Measurements from ENCODE around the gene GRIN1. TPM values are rescaled to one million over a fixed set of nuclear protein-coding genes. Genes with fewer than 3 reads are reported as not detected.

The GRIN1 gene
- total RNA-seq, 1 experiment from 2014 or later: 0.52 TPM

DNA sequence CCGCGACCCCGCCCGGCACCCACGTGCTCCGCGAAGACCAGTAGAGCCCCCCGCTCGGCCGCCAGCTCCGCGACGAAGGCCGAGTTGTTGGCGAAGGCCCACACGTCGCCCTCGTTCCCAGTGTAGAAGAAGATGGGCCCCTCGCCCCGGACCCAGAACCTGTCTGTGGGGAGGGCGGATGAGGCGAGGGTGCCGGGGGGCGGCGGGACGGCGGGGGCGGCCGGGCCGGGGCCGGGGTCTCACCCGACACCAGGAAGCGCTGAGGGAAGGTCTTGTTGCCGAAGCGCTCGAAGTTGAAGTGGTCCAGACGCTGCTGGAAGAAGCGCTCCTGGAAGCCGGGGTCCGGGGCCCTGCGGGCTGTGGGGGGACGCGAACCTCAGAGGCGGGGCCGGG lies 24.7 kb upstream of the GRIN1 start:
- POLR2A ChIA-PET (ENCODE audit: low non-redundant PET): no interaction called here
- intact Hi-C loops (cut with micrococcal nuclease; ENCODE audit: unreplicated experiment): no loop called here
- H3K27me3 ChIP-seq (replicated peaks; ENCODE audit: insufficient read depth, low read depth, low read length, poor library complexity): no peaks in the 10 kb centered on the region
- TF ChIP-seq CTCF (conservative IDR thresholded peaks at IDR 0.05; ENCODE audit: low read depth, low read length) (no peak), EZH2 (IDR thresholded peaks at IDR 0.05; ENCODE audit: borderline replicate concordance, low read depth, low read length, poor library complexity, severe bottlenecking) (no peak)
- H3K36me3 ChIP-seq (ENCODE audit: insufficient read depth, low read length, poor library complexity, severe bottlenecking): peaks cover 20% of the 10 kb centered on the region
- peaks cover 7% of the 10 kb centered on the region for H3K4me1 ChIP-seq (ENCODE audit: insufficient read depth, low read length, poor library complexity, severe bottlenecking)
- no TSS peak for BruUV-seq (replicated peaks)
- CTCF ChIA-PET: no interaction called here
- H3K9me3 ChIP-seq (ENCODE audit: low read depth, low read length, poor library complexity, severe bottlenecking): no peaks in the 10 kb centered on the region
- peak overlapping the region; percentile 67 for H3K27ac ChIP-seq (ENCODE audit: low read depth, low read length, poor library complexity, severe bottlenecking)
- peak overlapping the region; percentile 63 for H3K4me3 ChIP-seq (ENCODE audit: low read depth, low read length, poor library complexity, severe bottlenecking)
- no peak for DNase-seq (ENCODE audit: low spot score)

- no TSS peak for BruUV-seq (replicated peaks)
- no peak for TF ChIP-seq CTCF (conservative IDR thresholded peaks at IDR 0.05; ENCODE audit: low read depth, low read length)
- no peak for TF ChIP-seq EZH2 (IDR thresholded peaks at IDR 0.05; ENCODE audit: borderline replicate concordance, low read depth, low read length, poor library complexity, severe bottlenecking)
- H3K4me1 ChIP-seq (ENCODE audit: insufficient read depth, low read length, poor library complexity, severe bottlenecking): peaks cover 7% of the 10 kb centered on the region
- H3K36me3 ChIP-seq (ENCODE audit: insufficient read depth, low read length, poor library complexity, severe bottlenecking): peaks cover 20% of the 10 kb centered on the region
- ChIA-PET POLR2A (ENCODE audit: low non-redundant PET) (no interaction called here), CTCF (no interaction called here)
- peak within 1 kb of the TSS; percentile 63 for H3K4me3 ChIP-seq (ENCODE audit: low read depth, low read length, poor library complexity, severe bottlenecking)
- DNase-seq (ENCODE audit: low spot score): peak; percentile 68
- H3K27me3 ChIP-seq (replicated peaks; ENCODE audit: insufficient read depth, low read depth, low read length, poor library complexity): no peaks in the 10 kb centered on the region
- H3K27ac ChIP-seq (ENCODE audit: low read depth, low read length, poor library complexity, severe bottlenecking): peak within 1 kb of the TSS; percentile 67
- H3K9me3 ChIP-seq (ENCODE audit: low read depth, low read length, poor library complexity, severe bottlenecking): no peaks in the 10 kb centered on the region
- intact Hi-C loops (cut with micrococcal nuclease; ENCODE audit: unreplicated experiment): loop anchor here (5.0 kb wide), 1 partner anchor 68 kb away; the partner anchor contains the start of gene NPDC1
Observed at GRCh38 chr9:137114613-137115393, 24.2 kb upstream of the GRIN1 start, which contains the start of gene DPP7. DPP7 (minus strand) TSS chr9:137114733; CDS start chr9:137114713, 20 bp downstream.

DNA sequence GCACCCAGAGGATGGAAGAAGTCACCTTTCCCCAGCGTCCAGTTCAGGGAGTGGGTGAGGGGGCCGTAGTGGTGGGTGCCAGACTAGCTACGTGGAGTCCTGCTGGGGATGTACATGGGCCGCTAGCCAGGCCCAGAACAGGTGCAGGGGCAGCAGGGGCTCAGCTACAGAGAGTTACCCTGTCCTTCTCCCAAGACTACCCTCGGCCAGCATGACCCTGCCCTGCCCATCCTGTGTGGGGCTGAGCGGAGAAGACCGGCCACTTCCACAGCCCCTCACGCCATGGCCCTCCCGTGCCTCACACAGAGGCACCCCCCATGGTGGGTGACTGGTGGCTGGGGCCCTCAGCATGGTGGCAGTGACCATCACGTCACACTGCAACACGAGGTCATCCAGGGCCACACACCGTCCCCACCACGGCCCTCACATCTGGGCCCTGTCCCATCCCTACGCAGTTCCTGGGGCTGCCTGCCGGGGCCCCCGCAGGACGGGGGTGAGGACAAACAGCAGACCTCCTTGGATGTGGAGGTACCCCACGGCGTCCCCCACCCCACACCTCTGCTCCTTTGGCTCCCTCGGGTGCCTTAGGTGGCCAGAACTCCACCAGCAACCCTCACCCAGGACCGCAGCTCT lies 23.4 kb upstream of the GRIN1 start:
- ChIA-PET CTCF (no interaction called here), POLR2A (ENCODE audit: low non-redundant PET) (no interaction called here)
- Histone ChIP-seq H3K27ac (ENCODE audit: low read depth, low read length, poor library complexity, severe bottlenecking) (no peak overlapping the region), H3K27me3 (replicated peaks; ENCODE audit: insufficient read depth, low read depth, low read length, poor library complexity) (no peaks in the 10 kb centered on the region), H3K4me1 (ENCODE audit: insufficient read depth, low read length, poor library complexity, severe bottlenecking) (peaks cover 7% of the 10 kb centered on the region), H3K4me3 (ENCODE audit: low read depth, low read length, poor library complexity, severe bottlenecking) (no peak overlapping the region), H3K9me3 (ENCODE audit: low read depth, low read length, poor library complexity, severe bottlenecking) (no peaks in the 10 kb centered on the region), H3K36me3 (ENCODE audit: insufficient read depth, low read length, poor library complexity, severe bottlenecking) (peaks cover 16% of the 10 kb centered on the region)
- BruUV-seq (replicated peaks): no TSS peak
- intact Hi-C loops (cut with micrococcal nuclease; ENCODE audit: unreplicated experiment): loop anchor here (5.0 kb wide), 1 partner anchor 68 kb away; the partner anchor contains the start of gene NPDC1
- TF ChIP-seq CTCF (conservative IDR thresholded peaks at IDR 0.05; ENCODE audit: low read depth, low read length): no peak
- no peak for TF ChIP-seq EZH2 (IDR thresholded peaks at IDR 0.05; ENCODE audit: borderline replicate concordance, low read depth, low read length, poor library complexity, severe bottlenecking)
- no peak for DNase-seq (ENCODE audit: low spot score)

Measured in A673 (cell line).